DND-41 (cell line): Measurements from ENCODE around the gene PLEK.

Source experiments
- EZH2 ChIP-seq: IDR thresholded peaks from 3 replicates; pipeline ENCODE4 v1.6.1; 2012; ENCODE audit warnings: borderline replicate concordance, low read depth, mild to moderate bottlenecking, moderate library complexity, low read length, inconsistent platforms; ENCODE audit not compliant: severe bottlenecking
- TF ChIP-seq, protein P1 (sequence below): IDR thresholded peaks from 2 replicates; pipeline ENCODE4 v1.5.1; 2012; ENCODE audit warnings: borderline replicate concordance, low read length, moderate library complexity, mild to moderate bottlenecking; ENCODE audit not compliant: poor library complexity, severe bottlenecking; ENCODE audit errors: extremely low read depth

DNA sequence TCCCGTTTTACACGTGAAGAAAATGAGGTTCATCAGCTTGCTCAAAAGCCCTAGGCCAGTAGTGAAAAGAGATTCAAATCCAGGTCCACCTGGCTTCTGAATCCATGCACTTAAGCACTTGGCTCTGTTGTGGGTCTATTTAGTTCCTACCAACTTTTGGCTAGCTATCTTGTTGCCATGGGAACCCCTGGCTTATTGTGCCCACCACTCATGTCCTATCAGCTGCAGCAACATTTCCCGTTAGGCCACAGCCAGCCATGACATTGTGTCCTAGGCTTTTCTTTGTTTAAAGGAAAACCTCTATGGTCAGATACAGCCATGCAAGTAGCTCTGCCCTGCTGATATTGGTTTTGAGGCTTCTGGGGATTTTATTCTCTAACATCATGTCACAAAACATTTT lies 49.8 kb downstream of the PLEK start:
- TF ChIP-seq, protein P1, sequence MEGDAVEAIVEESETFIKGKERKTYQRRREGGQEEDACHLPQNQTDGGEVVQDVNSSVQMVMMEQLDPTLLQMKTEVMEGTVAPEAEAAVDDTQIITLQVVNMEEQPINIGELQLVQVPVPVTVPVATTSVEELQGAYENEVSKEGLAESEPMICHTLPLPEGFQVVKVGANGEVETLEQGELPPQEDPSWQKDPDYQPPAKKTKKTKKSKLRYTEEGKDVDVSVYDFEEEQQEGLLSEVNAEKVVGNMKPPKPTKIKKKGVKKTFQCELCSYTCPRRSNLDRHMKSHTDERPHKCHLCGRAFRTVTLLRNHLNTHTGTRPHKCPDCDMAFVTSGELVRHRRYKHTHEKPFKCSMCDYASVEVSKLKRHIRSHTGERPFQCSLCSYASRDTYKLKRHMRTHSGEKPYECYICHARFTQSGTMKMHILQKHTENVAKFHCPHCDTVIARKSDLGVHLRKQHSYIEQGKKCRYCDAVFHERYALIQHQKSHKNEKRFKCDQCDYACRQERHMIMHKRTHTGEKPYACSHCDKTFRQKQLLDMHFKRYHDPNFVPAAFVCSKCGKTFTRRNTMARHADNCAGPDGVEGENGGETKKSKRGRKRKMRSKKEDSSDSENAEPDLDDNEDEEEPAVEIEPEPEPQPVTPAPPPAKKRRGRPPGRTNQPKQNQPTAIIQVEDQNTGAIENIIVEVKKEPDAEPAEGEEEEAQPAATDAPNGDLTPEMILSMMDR = no peak
- TF ChIP-seq EZH2 = no peak
